ENCODE results near the gene ALDH3B2.
"Not testable (repeated sequence)": the region's sequence is repeated elsewhere in the genome, so short reads cannot be mapped to it uniquely, and the experiment has no call there.

The ALDH3B2 gene

DNA sequence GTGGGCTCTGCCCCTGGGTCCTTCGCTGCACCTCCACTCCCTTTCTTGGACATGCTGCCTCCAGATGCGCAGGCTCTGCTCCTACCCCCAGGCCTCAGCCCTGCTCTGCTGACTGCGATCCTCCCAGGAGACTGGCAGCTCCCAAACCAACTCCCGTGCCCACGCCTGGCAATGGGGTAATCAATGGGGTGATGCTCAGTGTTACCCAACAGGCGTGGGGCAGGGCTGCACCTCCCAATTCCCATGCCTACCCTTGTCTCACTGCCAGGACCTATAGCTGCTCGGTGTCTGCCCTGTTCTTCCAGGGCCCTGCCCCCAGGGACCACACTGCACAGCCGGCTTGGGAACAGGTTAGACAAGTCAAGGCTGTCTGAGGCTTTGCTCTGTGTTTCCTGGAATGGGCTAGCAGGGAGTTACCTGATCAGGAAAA lies at the start of gene ALDH3B2:
ALDH3B2 (minus strand) TSS at position 182 of the 430 bp plus-strand sequence. CDS start 7,688 bp downstream, outside the sequence.
- no peak within 1 kb of the TSS for H3K4me3 ChIP-seq (ENCODE audit: low read length)
- TF ChIP-seq ZNF274 (IDR thresholded peaks at IDR 0.05; ENCODE audit: low read depth, low read length): no peak

DNA sequence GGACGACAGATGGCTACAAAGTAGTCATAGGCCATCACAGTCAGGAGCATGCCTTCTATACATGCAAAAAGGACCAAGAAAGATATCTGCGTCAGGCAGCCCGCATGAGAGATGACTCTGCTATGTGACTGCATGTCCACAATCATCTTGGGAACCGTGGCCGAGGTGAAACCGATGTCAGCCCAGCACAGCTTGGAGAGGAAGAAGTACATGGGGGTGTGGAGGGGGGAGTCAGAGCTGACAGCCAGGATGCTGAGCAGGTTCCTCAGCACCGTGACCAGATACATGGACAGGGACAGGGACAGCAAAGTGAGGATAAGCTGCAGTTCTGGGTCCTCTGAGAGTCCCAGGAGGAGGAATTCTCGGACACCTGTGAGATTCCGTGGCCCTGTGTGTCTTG lies 48.6 kb upstream of the ALDH3B2 start:
- not testable (repeated sequence) for H3K4me3 ChIP-seq (ENCODE audit: low read length)

DNA sequence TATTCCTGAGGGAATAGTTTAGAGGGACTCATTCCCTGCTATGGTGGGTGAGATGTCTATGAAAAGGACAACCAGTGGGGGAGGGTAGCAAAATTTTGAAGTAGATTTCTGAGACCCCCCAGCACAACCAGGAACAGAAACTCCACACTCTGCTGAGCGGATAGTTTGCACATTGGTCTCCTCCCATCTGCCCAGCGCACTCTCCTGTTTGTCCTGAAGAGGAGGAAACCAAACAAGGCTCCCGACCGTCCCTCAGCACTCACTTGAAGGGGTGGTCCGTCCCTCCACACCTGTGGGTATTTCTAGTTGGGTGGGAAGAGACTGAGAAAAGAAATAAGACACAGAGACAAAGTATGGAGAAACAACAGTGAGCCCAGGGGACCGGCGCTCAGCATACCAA lies 41.8 kb upstream of the ALDH3B2 start:
- not testable (repeated sequence) for H3K4me3 ChIP-seq (ENCODE audit: low read length)

GRCh38 chr11:67715801-67716200 lies 41.4 kb upstream of the ALDH3B2 start:
- H3K4me3 ChIP-seq (ENCODE audit: low read length): not testable (repeated sequence)

DNA sequence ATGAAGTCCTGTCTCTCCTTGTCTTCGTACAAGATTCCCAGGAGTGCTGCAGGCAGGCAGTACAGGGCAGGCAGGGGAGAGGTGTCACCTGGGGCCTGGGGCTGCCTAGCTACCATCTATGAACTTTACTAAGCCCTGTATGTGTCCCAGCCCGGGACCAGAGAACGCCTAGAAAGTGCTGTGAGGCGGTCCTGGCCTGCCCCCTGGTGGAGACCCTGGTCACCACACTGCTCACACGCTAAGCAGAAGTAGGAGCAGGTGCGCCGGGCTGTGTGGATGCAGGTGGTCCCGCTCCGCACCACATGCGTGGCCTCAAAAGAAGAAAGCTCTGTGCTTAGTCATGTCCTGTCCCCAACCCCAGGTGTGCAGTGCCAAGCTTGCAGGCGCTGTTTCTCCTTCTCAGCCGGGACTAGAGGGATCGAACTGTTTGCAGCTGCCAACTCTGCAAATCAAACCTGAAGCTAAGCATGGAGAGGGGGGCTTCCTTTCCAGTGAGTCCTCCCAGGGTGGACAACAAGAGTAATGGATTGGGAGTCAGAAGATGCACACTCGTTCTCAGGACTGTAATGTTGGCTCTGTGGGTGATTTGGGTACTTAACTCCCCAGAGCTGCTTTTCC lies 39.6 kb upstream of the ALDH3B2 start:
- H3K4me3 ChIP-seq (ENCODE audit: low read length): not testable (repeated sequence)

GRCh38 chr11:67711676-67712075 lies 37.3 kb upstream of the ALDH3B2 start:
- not testable (repeated sequence) for H3K4me3 ChIP-seq (ENCODE audit: low read length)

GRCh38 chr11:67711212-67711611 lies 36.8 kb upstream of the ALDH3B2 start:
- H3K4me3 ChIP-seq (ENCODE audit: low read length): not testable (repeated sequence)

GRCh38 chr11:67709806-67710205 lies 35.4 kb upstream of the ALDH3B2 start:
- not testable (repeated sequence) for H3K4me3 ChIP-seq (ENCODE audit: low read length)

DNA sequence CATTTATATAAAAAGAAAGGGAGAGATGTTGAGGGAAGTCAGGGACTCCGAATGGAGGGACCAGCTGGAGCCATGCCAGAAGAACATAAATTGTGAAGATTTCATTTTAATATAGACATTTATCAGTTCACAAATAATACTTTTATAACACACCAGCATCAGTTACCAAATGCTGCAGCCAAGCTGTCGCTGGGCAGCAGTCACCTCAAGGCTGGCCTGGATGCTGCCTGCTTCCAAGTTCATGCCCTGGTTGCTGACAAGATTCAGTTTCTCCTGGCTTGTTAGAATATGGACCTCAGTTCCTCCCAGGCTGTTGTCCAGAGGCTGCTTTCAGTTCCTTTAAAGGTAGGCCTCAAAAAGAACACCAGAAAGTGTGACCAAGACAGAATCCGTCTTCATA lies 30.8 kb upstream of the ALDH3B2 start:
- no peak for TF ChIP-seq ZNF274 (IDR thresholded peaks at IDR 0.05; ENCODE audit: low read depth, low read length)
- no peak overlapping the region for H3K4me3 ChIP-seq (ENCODE audit: low read length)

GRCh38 chr11:67704524-67704923 lies 30.1 kb upstream of the ALDH3B2 start:
- H3K4me3 ChIP-seq (ENCODE audit: low read length): no peak overlapping the region
- no peak for TF ChIP-seq ZNF274 (IDR thresholded peaks at IDR 0.05; ENCODE audit: low read depth, low read length)

DNA sequence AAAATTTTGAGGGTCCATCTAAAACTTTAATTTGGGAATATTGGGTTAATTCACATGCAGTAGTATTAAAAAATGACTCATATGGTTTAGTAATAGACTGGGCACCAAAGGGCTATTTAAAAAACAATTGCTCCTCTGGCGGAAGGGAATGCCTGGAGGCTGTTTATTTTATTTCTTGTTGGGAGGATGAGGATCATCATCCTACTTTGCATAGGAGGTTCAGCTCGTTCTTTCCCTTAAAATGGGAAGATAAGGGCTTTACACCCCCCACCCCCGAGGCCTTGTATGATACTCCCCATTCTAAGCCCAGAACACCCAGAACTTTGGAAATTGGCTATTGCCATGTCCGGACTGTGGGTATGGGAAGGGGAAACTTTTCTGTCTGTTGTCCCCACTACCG lies 29.3 kb upstream of the ALDH3B2 start:
- H3K4me3 ChIP-seq (ENCODE audit: low read length): not testable (repeated sequence)

DNA sequence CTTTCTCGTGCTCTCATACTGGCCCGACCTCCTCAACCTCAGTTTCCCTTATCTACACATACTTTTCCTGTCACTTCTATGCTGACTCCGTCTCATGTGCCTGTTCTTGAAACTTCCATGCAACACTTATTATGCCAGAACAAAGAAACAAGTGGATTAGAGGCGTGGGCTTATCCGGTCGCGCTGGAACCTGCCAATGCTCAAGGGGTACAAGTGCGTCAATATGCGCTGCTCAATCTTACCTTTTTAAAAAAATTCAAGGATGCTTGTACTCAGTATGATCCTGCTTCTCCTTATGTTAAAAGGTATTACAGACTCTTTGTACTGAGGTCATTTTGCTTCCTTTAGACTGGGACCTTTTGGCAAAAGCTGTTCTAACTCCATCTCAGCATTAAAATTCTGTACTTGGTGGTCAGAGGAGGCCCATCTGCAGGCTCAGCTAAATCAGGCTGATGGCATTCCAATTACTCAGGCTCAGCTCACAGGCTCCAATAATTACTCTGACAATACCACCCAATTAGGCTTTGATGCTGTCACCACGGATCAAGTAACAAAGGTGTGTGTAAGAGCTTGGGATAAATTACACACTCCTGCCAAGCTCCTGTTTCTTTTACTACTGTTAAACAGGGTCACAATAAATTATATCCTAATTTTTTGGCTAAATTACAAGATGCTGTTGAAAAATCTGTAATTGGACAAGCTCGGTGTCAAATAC lies 26.3 kb upstream of the ALDH3B2 start:
- H3K4me3 ChIP-seq (ENCODE audit: low read length): no peak overlapping the region
- no peak for TF ChIP-seq ZNF274 (IDR thresholded peaks at IDR 0.05; ENCODE audit: low read depth, low read length)

- no peak for TF ChIP-seq ZNF274 (IDR thresholded peaks at IDR 0.05; ENCODE audit: low read depth, low read length)
- no peak overlapping the region for H3K4me3 ChIP-seq (ENCODE audit: low read length)
Measured at GRCh38 chr11:67700141-67700540, 25.7 kb upstream of the ALDH3B2 start.

DNA sequence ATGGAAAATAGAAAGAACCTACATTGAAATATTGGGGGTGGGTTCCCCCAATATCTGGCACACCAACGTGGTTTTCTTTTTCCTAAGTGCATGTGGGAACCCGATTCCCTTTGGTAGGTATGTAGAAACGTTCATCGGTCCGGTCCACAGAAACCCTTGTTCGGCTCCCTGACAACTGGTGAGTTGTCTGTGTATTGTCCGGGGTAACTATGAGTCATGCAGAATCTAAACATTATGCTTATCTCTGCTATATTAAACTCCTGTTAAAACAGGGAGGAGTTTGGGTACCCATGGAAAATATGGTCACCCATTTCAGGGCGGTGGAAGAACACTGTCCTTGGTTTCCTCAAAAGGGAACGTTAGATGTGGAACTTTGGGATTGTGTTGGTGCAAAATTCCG lies 25.1 kb upstream of the ALDH3B2 start:
- TF ChIP-seq ZNF274 (IDR thresholded peaks at IDR 0.05; ENCODE audit: low read depth, low read length): no peak
- H3K4me3 ChIP-seq (ENCODE audit: low read length): no peak overlapping the region

- H3K4me3 ChIP-seq (ENCODE audit: low read length): no peak overlapping the region
- no peak for TF ChIP-seq ZNF274 (IDR thresholded peaks at IDR 0.05; ENCODE audit: low read depth, low read length)
Measured at GRCh38 chr11:67698247-67698646, 23.8 kb upstream of the ALDH3B2 start.

DNA sequence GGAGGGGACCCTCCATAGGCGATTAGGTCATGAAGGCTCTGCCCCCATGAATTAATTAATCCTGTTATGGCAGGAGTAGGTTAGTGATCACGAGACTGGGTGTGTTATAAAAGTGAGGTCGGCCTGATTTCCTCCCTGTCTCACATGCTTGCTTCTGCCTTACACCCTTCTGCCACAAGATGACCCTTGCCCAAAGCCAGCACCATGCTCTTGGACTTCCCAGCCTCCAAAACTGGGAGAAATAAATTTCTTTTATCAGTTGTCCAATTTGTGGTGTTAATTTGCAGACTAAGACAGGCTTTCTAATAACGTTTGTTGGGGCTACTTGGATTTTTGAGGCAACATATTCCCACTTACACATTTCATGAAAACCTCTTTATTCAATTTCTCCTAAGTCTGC lies 23.4 kb upstream of the ALDH3B2 start:
- H3K4me3 ChIP-seq (ENCODE audit: low read length): no peak overlapping the region
- no peak for TF ChIP-seq ZNF274 (IDR thresholded peaks at IDR 0.05; ENCODE audit: low read depth, low read length)

All from GM08714 (cell line).